IMR-90 (cell line): ENCODE data around the gene NTNG2. TPM values are rescaled to one million over a fixed set of nuclear protein-coding genes. Genes with fewer than 3 reads are reported as not detected.

Experiments used
- ATAC-seq: fragments of 200-7000 bp; cut with Tn5 transposase; 2 replicates; pipeline ENCODE4 v1.9.1; 2020; ENCODE audit warnings: low read depth, mild to moderate bottlenecking, moderate library complexity
- BruUV-seq: library from RNA; stranded (reverse); fragments of 400-500 nt; replicated peaks from 2 replicates; lab custom pipeline; 2021; lab: Mats Ljungman, UMichigan
- CTCF ChIA-PET: fragments of 300-600 bp; formaldehyde crosslinking; extraction: SDS; loops from one replicate; lab custom pipeline; 2021; ENCODE audit warnings: antibody characterized with exemption; lab: Yijun Ruan, JAX
- POLR2A ChIA-PET: fragments of 300-600 bp; sonication (Branson Sonifier 250); formaldehyde crosslinking; loops from one replicate; lab custom pipeline; 2022; ENCODE audit warnings: antibody characterized with exemption; ENCODE audit not compliant: unreplicated experiment; lab: Charles Lee
- DNase-seq: peaks from one replicate; pipeline ENCODE4 v3.0.0; 2013
- H2AFZ ChIP-seq: replicated peaks from 2 replicates; pipeline ENCODE3; 2013; ENCODE audit warnings: low read length, mild to moderate bottlenecking; ENCODE audit not compliant: poor library complexity
- H2AK5ac ChIP-seq: 2 replicates; pipeline ENCODE4 v1.6.1; 2013; ENCODE audit warnings: low read depth, low read length, inconsistent platforms
- H2AK9ac ChIP-seq: replicated peaks from 2 replicates; pipeline ENCODE3; 2013; ENCODE audit warnings: mild to moderate bottlenecking, low read depth, low read length, moderate library complexity; ENCODE audit not compliant: poor library complexity
- H2BK120ac ChIP-seq: 2 replicates; pipeline ENCODE4 v1.6.1; 2013; ENCODE audit warnings: low read depth, low read length, inconsistent platforms
- H2BK15ac ChIP-seq: 3 replicates; pipeline ENCODE4 v1.6.1; 2013; ENCODE audit warnings: low read depth, low read length, inconsistent platforms
- H2BK20ac ChIP-seq: 2 replicates; pipeline ENCODE4 v1.6.1; 2013; ENCODE audit warnings: low read depth, mild to moderate bottlenecking, inconsistent platforms, low read length, moderate library complexity
- H2BK5ac ChIP-seq: 2 replicates; pipeline ENCODE4 v1.6.1; 2013; ENCODE audit warnings: mild to moderate bottlenecking, low read depth, low read length, inconsistent platforms; ENCODE audit not compliant: poor library complexity, severe bottlenecking
- H3K14ac ChIP-seq: replicated peaks from 2 replicates; pipeline ENCODE4 v1.6.1; 2013; ENCODE audit warnings: low read depth, low read length, inconsistent platforms
- H3K18ac ChIP-seq: 2 replicates; pipeline ENCODE4 v1.6.1; 2013; ENCODE audit warnings: low read depth, low read length, control low read depth
- H3K23ac ChIP-seq: 2 replicates; pipeline ENCODE4 v1.6.1; 2013; ENCODE audit warnings: low read depth, low read length, inconsistent platforms
- H3K27ac ChIP-seq: 2 replicates; pipeline ENCODE4 v1.5.1; 2013; ENCODE audit warnings: mild to moderate bottlenecking, control low read depth, low read length; ENCODE audit not compliant: insufficient read depth
- H3K27me3 ChIP-seq: 2 replicates; pipeline ENCODE4 v1.6.1; 2013; ENCODE audit warnings: low read length; ENCODE audit not compliant: control insufficient read depth, insufficient read depth
- H3K36me3 ChIP-seq: 2 replicates; pipeline ENCODE4 v1.6.1; 2013; ENCODE audit warnings: low read length, mixed read lengths; ENCODE audit not compliant: control insufficient read depth, insufficient read depth
- H3K4ac ChIP-seq: 2 replicates; pipeline ENCODE4 v1.6.1; 2013; ENCODE audit warnings: low read depth, low read length, inconsistent platforms
- H3K4me1 ChIP-seq: 2 replicates; pipeline ENCODE4 v1.6.1; 2013; ENCODE audit warnings: low read length, mixed read lengths; ENCODE audit not compliant: control insufficient read depth, insufficient read depth
- H3K4me2 ChIP-seq: 2 replicates; pipeline ENCODE4 v1.6.1; 2013; ENCODE audit warnings: low read depth, mild to moderate bottlenecking, control low read depth, low read length, moderate library complexity
- H3K4me3 ChIP-seq: 2 replicates; pipeline ENCODE4 v1.5.1; 2013; ENCODE audit warnings: low read depth, mild to moderate bottlenecking, control low read depth, low read length, moderate library complexity; ENCODE audit not compliant: insufficient read depth
- H3K56ac ChIP-seq: 2 replicates; pipeline ENCODE4 v1.6.1; 2013; ENCODE audit warnings: low read length, inconsistent platforms; ENCODE audit not compliant: insufficient read depth; ENCODE audit errors: extremely low read depth
- H3K79me1 ChIP-seq, 2 experiments: 2 replicates each; pipeline ENCODE4 v1.6.1; 2013; ENCODE audit warnings: low read length in 2 of 2, inconsistent platforms in 1 of 2, low read depth in 1 of 2
- H3K9ac ChIP-seq: 2 replicates; pipeline ENCODE4 v1.6.1; 2013; ENCODE audit warnings: low read depth, low read length, control low read depth
- H3K9me1 ChIP-seq: 2 replicates; pipeline ENCODE4 v1.6.1; 2013; ENCODE audit warnings: low read length, inconsistent platforms; ENCODE audit not compliant: insufficient read depth
- H3K9me3 ChIP-seq: 2 replicates; pipeline ENCODE4 v1.6.1; 2013; ENCODE audit warnings: low read length; ENCODE audit not compliant: control insufficient read depth, insufficient read depth
- H4K20me1 ChIP-seq: 2 replicates; pipeline ENCODE4 v1.6.1; 2013; ENCODE audit warnings: low read length, inconsistent platforms; ENCODE audit not compliant: insufficient read depth
- H4K5ac ChIP-seq: 2 replicates; pipeline ENCODE4 v1.6.1; 2013; ENCODE audit warnings: mild to moderate bottlenecking, low read depth, low read length, control low read depth
- H4K8ac ChIP-seq, 2 experiments: 2 replicates each; pipeline ENCODE4 v1.6.1; 2013; ENCODE audit warnings: low read depth in 2 of 2, low read length in 2 of 2, control low read depth in 1 of 2, inconsistent platforms in 1 of 2
- H4K91ac ChIP-seq: 2 replicates; pipeline ENCODE4 v1.6.1; 2013; ENCODE audit warnings: low read depth, low read length, inconsistent platforms; ENCODE audit not compliant: insufficient read depth
- BHLHE40 ChIP-seq: fragments of 150-350 bp; IDR thresholded peaks from 2 replicates; pipeline ENCODE4 v1.6.1; 2016; ENCODE audit warnings: mild to moderate bottlenecking, low read depth, low read length
- CEBPB ChIP-seq: IDR thresholded peaks from 2 replicates; pipeline ENCODE4 v1.6.1; 2012; ENCODE audit warnings: low read depth, low read length, improper control_type of control experiment
- CHD1 ChIP-seq: IDR thresholded peaks from 2 replicates; pipeline ENCODE4 v1.6.1; 2012; ENCODE audit warnings: low read depth, low read length, improper control_type of control experiment
- CTCF ChIP-seq: conservative IDR thresholded peaks from 2 replicates; pipeline ENCODE4 v1.5.1; 2012; ENCODE audit warnings: mild to moderate bottlenecking, low read depth, low read length, improper control_type of control experiment
- ELK1 ChIP-seq: fragments of 150-350 bp; IDR thresholded peaks from 2 replicates; pipeline ENCODE4 v1.6.1; 2016; ENCODE audit warnings: low read depth, mild to moderate bottlenecking, low read length, moderate library complexity, borderline replicate concordance
- FOS ChIP-seq: fragments of 150-350 bp; IDR thresholded peaks from 2 replicates; pipeline ENCODE4 v1.6.1; 2016; ENCODE audit warnings: low read depth, low read length
- MAFK ChIP-seq: IDR thresholded peaks from 2 replicates; pipeline ENCODE4 v1.6.1; 2012; ENCODE audit warnings: low read depth, low read length, improper control_type of control experiment
- MAZ ChIP-seq: IDR thresholded peaks from 2 replicates; pipeline ENCODE4 v1.6.1; 2012; ENCODE audit warnings: low read depth, mild to moderate bottlenecking, low read length, improper control_type of control experiment, moderate library complexity, borderline replicate concordance
- MXI1 ChIP-seq: IDR thresholded peaks from 2 replicates; pipeline ENCODE4 v1.6.1; 2012; ENCODE audit warnings: low read depth, mild to moderate bottlenecking, low read length, moderate library complexity, borderline replicate concordance
- NFE2L2 ChIP-seq: fragments of 150-350 bp; IDR thresholded peaks from 2 replicates; pipeline ENCODE4 v1.6.1; 2016; ENCODE audit warnings: low read depth, mild to moderate bottlenecking, low read length
- POLR2A ChIP-seq: IDR thresholded peaks from 2 replicates; pipeline ENCODE4 v1.6.1; 2012; ENCODE audit warnings: mild to moderate bottlenecking, low read depth, low read length
- RAD21 ChIP-seq: IDR thresholded peaks from 2 replicates; pipeline ENCODE4 v1.6.1; 2012; ENCODE audit warnings: low read length, improper control_type of control experiment
- RCOR1 ChIP-seq: IDR thresholded peaks from 2 replicates; pipeline ENCODE4 v1.6.1; 2012; ENCODE audit warnings: mild to moderate bottlenecking, low read length, improper control_type of control experiment; ENCODE audit not compliant: insufficient replicate concordance
- RFX5 ChIP-seq: IDR thresholded peaks from 2 replicates; pipeline ENCODE4 v1.8.0; 2012; ENCODE audit warnings: low read depth, mild to moderate bottlenecking, low read length, moderate library complexity
- SMC3 ChIP-seq: fragments of 150-350 bp; IDR thresholded peaks from 2 replicates; pipeline ENCODE4 v1.6.1; 2016; ENCODE audit warnings: low read depth, mild to moderate bottlenecking, antibody characterized with exemption, low read length, moderate library complexity
- WGBS, 2 experiments: methylation state at CpG; one replicate each; pipeline versions ENCODE4 v1.1.5 to v1.1.7; 2013; ENCODE audit warnings: missing lambda C conversion rate in 2 of 2; ENCODE audit not compliant: insufficient read length in 1 of 2; ENCODE audit errors: extremely low coverage in 2 of 2; 5-methylcytosine and 5-hydroxymethylcytosine counted together
- dilution Hi-C: fragments of 300-500 bp; cut with HindIII; formaldehyde crosslinking; loops from one replicate; pipeline ENCODE4 v1.14.3; 2018; ENCODE audit warnings: low sequenced_read_pairs; ENCODE audit not compliant: unreplicated experiment
- in situ Hi-C: fragments of 300-500 bp; cut with MboI; formaldehyde crosslinking; loops from 3 replicates; pipeline ENCODE4 v1.14.3; 2019; ENCODE audit warnings: low sequenced_read_pairs, inconsistent platforms, mixed read lengths
- intact Hi-C: fragments of 100-400 bp; cut with micrococcal nuclease; formaldehyde crosslinking; loops from 2 replicates; pipeline ENCODE4 v1.10.0; 2022
- polyA plus RNA-seq, 3 experiments: library from polyadenylated mRNA; depleted of rRNA; stranded (reverse); fragments of >200 nt; gene quantifications; 2 replicates each; pipeline ENCODE4 v1.2.3, GENCODE V29; 2012; ENCODE audit warnings: low replicate concordance in 1 of 3
- total RNA-seq: library from RNA; depleted of rRNA; stranded (reverse); fragments of >200 nt; gene quantifications from 2 replicates; pipeline ENCODE4 v1.2.3, GENCODE V29; 2012
- TF ChIP-seq, protein P1 (sequence below): fragments of 150-350 bp; IDR thresholded peaks from 2 replicates; pipeline ENCODE4 v1.6.1; 2017; ENCODE audit warnings: mild to moderate bottlenecking, antibody characterized with exemption, low read length, low read depth

Gene NTNG2
- total and polyA plus RNA-seq, 2 of the 4 experiments (the other 2 are of a cell fraction): 0.54 to 0.84 TPM

DNA sequence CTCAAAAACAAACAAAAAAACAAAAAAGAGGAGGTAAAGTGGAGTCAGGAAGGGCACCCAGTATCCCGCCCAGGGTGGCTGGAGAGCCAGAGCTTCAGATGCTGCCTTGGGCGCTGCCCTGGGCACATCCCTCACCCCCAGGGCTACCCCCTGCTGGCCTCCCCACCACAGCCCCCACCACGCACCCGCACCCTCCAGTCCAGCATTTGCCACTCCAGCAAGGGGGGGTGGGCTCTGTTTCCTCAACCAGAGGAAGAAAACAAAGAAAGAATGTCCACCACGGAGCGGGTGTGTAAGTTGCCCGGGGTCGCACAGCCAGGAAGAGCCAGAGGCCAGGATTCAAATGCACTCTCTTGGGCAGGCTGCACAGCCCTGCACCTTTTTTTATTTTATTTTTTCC is 86.1 kb downstream of the NTNG2 start:
- H2AFZ ChIP-seq: no peak overlapping the region
- no peak overlapping the region for H4K8ac ChIP-seq
- in situ Hi-C loops (no loop called here), dilution Hi-C loops (no loop called here), intact Hi-C loops (no loop called here)
- H3K27me3 ChIP-seq: peaks cover 41% of the 10 kb centered on the region
- no peak overlapping the region for H3K9ac ChIP-seq
- no peak overlapping the region for H3K23ac ChIP-seq
- no CpG with 5 or more reads among the region's 8 CpGs for WGBS, 2 experiments
- H4K91ac ChIP-seq: no peak overlapping the region
- 0 out of 2 replicates have a peak, but pooled peaks cover 4% of the 10 kb centered on the region for H4K20me1 ChIP-seq
- no peak overlapping the region for H3K14ac ChIP-seq
- no peaks in the 10 kb centered on the region for H3K79me1 ChIP-seq
- H3K56ac ChIP-seq: no peak overlapping the region
- no TSS peak for BruUV-seq
- H3K4me2 ChIP-seq: no peak overlapping the region
- no peak for ATAC-seq
- no peak overlapping the region for H2BK15ac ChIP-seq
- no peak overlapping the region for H3K27ac ChIP-seq
- H3K36me3 ChIP-seq: no peaks in the 10 kb centered on the region
- H2BK20ac ChIP-seq: no peak overlapping the region
- H2AK5ac ChIP-seq: no peak overlapping the region
- no peak overlapping the region for H2BK120ac ChIP-seq
- H3K4me1 ChIP-seq: no peaks in the 10 kb centered on the region
- DNase-seq: no peak
- no peak overlapping the region for H3K18ac ChIP-seq
- no peak overlapping the region for H4K5ac ChIP-seq
- no peaks in the 10 kb centered on the region for H3K9me1 ChIP-seq
- CTCF ChIA-PET: interaction anchor here (1.0 to 1.2 kb wide), 2 partner anchors 78 to 490 kb away, joined by 3 read pairs; no protein-coding TSS in a partner anchor
- POLR2A ChIA-PET: no interaction called here
- TF ChIP-seq MAZ (no peak), RFX5 (no peak), POLR2A (no peak), SMC3 (no peak), NFE2L2 (no peak), ELK1 (no peak), MAFK (no peak), RAD21 (no peak), CHD1 (no peak), FOS (no peak), CEBPB (no peak), RCOR1 (no peak), BHLHE40 (no peak), CTCF (no peak), MXI1 (no peak)
- TF ChIP-seq, protein P1, sequence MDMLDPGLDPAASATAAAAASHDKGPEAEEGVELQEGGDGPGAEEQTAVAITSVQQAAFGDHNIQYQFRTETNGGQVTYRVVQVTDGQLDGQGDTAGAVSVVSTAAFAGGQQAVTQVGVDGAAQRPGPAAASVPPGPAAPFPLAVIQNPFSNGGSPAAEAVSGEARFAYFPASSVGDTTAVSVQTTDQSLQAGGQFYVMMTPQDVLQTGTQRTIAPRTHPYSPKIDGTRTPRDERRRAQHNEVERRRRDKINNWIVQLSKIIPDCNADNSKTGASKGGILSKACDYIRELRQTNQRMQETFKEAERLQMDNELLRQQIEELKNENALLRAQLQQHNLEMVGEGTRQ: no peak
- H2BK5ac ChIP-seq: no peak overlapping the region
- no peak overlapping the region for H3K4me3 ChIP-seq
- peak overlapping the region; percentile 55 for H2AK9ac ChIP-seq
- no peak overlapping the region for H3K4ac ChIP-seq
- peaks cover 2% of the 10 kb centered on the region; the same call in 1 of the 2 replicates for H3K9me3 ChIP-seq
